Stimulated activated CD8-positive, alpha-beta memory T cell treated with anti-CD3 and anti-CD28 coated beads, Interleukin-7, amount 100 ng/mL, for 48 hours (primary cell): Measurements from ENCODE around the gene GMPR.
"Not testable (repeated sequence)": the region's sequence is repeated elsewhere in the genome, so short reads cannot be mapped to it uniquely, and the experiment has no call there.

ENCODE experiments used
- DNase-seq, 2 donors: peaks; one replicate each; pipeline ENCODE4 v3.0.0-alpha.2; 2020; ENCODE audit warnings: low read depth in 1 of 2; ENCODE audit errors: extremely low read depth in 1 of 2

The GMPR gene

DNA sequence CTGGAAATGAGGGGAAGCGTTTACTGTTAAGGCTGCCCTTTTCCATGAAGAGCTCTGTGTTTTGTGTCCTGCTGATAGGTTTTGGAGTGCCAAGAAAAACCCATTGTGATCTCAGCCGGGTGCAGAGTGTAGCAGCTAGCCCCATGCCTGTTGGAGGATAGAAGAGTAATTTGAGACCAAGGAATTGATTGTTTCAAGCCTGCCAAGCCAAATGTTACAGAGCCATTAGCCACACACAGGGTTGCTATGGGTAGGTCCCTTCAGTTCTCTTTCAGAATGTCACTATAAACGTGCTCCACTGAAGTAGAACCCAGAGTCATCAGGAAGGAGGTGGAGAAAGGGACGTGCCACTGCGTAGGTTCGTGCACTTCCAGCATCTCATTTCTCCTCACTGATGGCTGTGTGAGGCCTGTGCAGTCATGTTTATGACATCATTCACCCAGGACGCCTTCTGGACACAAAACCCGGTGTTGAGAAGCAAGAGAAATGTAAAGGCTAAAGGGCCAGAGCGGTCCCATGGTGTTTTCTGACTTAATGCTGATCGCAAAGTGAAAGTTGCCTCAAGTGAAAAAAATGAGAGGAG is 6.6 kb downstream of the GMPR start:
- no peak for DNase-seq

DNA sequence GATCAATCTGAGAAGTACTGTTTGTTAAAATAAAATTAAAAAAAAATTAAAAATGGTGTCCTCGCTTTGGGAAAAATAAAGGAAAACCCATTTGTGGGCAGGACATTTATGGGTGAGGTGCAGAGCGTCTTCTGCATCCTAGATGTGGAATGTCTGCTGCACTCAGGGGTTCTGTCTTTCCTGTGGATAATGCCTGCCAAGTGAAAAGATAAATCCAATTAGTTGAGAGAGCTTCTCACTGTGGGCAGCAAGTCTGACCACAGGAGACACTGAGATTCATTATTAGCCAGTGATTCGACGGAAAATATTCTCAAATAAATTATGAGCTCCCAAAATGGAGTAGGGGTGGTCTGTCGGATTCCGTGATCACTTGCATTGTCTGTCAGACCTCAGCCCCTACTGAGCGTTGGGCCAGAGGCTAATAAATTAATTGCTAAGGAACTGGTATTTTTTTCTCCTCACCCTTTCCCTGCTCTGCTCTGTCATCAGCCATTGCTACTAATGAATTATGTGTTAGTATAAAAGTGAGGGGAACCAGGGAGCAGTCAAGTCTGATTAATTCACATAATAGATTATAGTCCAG is 10.0 kb downstream of the GMPR start:
- DNase-seq: no peak

DNA sequence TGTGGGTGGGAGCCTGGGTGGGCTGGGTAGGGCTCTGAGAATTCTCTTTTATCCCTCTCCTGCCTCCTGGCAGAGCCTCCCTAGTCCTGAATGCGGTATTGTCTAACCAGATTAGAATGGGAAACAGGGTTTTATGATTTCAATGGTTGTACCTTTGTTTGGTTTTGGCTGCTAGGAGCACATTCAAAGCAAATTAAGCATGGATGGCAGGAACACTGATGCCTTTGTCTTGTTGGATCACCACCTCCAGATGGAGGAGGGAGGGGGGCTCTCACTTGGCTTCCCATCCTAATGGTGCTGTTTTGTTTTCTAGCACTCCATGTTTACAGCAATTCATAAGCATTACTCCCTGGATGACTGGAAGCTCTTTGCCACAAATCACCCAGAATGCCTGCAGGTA is 11.6 kb downstream of the GMPR start:
- DNase-seq: no peak

DNA sequence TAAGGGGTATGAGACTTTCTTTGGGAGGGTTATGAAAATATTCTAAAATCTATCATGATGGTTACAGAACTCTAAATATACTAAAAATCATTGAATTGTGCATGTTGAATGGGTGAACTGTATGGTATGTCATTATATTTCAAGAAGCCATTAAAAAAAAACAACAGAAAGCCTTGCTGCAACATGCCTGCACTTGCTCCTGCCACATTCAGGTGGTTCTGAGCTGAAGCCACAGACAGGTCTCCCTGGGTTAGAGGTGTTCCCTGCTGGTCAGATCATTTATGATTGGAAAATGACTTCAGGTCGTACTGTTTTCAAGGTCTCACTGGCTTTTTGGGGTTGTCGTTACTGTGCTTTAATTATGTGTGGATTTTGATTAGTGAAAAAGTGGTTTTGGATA is 13.3 kb downstream of the GMPR start:
- no peak for DNase-seq

DNA sequence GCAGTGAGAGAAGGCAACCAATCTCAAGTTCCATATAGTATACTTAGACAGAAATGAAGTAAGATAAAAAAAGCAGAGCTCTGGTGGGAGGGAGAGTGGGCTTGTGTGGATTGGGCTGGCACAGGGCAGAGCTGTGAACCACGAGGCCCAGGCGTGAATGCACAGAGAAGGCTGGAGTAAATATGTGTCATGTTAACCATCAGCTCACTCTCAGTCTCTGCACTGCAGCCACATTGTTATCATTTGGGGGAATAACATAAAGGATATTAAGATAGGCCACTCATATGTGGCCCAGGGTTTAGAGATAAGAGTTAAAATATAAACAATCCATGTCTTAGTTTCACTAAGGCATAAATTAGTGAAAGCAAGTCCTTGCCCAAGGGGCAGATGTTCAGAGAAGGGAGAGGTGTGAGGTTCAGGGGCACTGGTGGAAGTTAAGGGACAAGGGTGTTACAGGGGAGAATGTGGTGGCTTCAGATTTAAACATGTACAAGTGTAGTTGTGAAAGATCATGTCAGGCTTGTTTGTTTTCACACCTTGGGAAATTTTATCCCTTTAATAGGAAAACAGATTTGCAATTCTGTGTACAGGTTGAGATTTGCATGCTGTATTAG is 14.4 kb downstream of the GMPR start:
- DNase-seq: no peak

GRCh38 chr6:16253399-16254144 is 15.2 kb downstream of the GMPR start:
- no peak for DNase-seq

DNA sequence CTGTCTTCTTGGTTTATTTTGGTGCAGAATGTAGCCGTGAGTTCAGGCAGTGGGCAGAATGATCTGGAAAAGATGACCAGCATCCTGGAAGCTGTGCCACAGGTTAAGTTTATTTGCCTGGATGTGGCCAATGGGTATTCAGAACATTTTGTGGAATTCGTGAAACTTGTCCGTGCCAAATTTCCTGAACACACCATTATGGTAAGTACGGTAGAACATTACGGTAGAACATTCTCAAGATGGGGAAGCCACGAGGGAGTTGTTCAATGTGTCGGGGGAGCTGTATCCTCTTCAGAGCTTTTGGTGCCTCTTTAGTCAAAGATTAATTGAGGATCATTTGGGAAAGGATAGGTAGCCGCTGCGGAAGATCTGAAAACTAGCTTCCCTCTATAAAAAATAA is 16.1 kb downstream of the GMPR start:
- no peak for DNase-seq

- no peak for DNase-seq
Observed at GRCh38 chr6:16256781-16257180, 18.4 kb downstream of the GMPR start.

- DNase-seq: no peak
Observed at GRCh38 chr6:16257999-16258708, 19.8 kb downstream of the GMPR start.

- no peak for DNase-seq
Observed at GRCh38 chr6:16258709-16259075, 20.3 kb downstream of the GMPR start.

- DNase-seq: not testable (repeated sequence)
Observed at GRCh38 chr6:16259604-16260003, 21.2 kb downstream of the GMPR start.

GRCh38 chr6:16260602-16261001 is 22.2 kb downstream of the GMPR start:
- not testable (repeated sequence) for DNase-seq

GRCh38 chr6:16262773-16263172 is 24.4 kb downstream of the GMPR start:
- DNase-seq: not testable (repeated sequence)

- DNase-seq: not testable (repeated sequence)
Observed at GRCh38 chr6:16263464-16264099, 25.2 kb downstream of the GMPR start.

DNA sequence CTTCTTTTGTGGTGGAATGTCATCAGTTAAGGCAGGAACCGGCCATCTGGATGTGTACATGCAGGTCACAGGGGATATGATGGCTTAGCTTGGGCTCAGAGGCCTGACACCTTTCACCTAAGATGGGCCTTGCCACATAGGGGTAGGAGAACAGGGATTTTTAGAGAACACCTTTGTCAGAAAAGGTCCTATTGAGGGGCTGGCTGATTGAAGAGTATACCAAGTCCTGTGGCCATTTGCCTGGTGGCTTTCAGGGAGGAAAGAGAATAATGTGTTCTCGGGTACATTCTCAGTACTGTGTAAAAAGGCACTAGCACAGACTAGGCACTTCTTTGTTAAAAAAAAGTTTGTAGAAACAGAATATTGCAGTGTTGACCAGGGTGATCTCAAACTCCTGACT is 26.4 kb downstream of the GMPR start:
- no peak for DNase-seq

GRCh38 chr6:16265351-16266341 is 27.3 kb downstream of the GMPR start:
- no peak for DNase-seq

DNA sequence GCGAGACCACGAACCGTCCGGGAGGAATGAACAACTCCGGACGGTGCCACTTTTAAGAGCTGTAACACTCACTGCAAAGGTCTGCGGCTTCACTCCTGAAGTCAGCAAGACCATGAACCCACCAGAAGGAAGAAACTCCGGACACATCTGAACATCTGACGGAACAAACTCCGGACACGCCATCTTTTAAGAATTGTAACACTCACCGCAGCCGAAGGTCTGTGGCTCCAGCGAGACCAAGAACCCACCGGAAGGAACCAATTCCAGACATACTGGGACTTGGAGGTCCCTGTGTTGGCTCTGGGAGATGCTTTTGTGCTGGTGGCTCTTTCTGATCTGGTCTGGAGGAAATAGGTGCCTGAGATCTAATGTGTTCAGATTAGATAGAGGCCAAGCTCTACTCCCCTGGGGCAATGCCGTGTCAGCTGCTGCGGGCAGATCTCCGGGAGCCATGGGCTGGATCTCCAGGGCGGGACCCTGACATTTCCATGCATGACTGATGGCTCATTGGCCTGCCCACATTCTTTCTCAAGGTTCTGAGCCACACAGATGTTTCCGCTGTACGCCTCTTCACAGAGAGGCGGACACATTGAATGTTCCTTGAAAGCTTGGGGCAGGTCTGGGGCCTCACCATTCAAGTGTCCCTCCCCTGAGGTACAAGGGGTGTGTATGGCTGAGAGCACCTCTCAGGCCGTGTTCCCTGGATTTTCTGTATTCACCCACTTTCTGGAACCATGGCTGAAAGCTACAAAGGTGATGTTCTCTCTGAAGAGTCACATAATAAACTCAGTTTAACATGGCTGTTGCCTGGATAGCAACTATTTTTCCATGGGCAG is 29.3 kb downstream of the GMPR start:
- DNase-seq: no peak

GRCh38 chr6:16269442-16270070 is 31.2 kb downstream of the GMPR start:
- DNase-seq: not testable (repeated sequence)
